Erythroblast (primary cell): ENCODE measurements around the gene CENPF.

ENCODE experiments used
- GATA1 ChIP-seq: IDR thresholded peaks from 2 replicates; pipeline ENCODE4 v1.6.1; 2011; ENCODE audit warnings: low read depth, mild to moderate bottlenecking, control low read depth, low read length, moderate library complexity
- POLR2A ChIP-seq: IDR thresholded peaks from 2 replicates; pipeline ENCODE4 v1.6.1; 2011; ENCODE audit warnings: mild to moderate bottlenecking, low read length

DNA sequence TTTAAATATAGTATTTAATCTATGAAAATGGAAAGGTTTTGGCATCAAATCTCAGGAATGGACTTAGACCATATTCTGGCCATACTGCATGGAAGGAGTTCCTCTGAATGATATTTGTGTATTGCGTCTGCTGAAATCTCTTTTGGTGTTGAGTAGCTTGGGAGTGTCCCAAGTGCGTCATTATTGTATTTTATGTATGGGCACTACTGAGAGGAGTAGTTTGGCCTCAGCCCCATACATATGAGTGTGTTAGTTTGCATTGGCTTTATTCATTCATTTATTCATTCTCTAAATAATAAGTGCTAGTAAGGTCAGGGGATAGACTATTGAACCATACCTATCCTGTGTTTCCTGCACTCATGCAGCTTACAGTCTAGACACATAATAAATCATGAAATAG is 46.6 kb downstream of the CENPF start:
- TF ChIP-seq POLR2A (no peak), GATA1 (no peak)
